ENCODE results near the gene CAPRIN2. TPM values are rescaled to one million over a fixed set of nuclear protein-coding genes. Genes with fewer than 3 reads are reported as not detected.

The CAPRIN2 gene
- total RNA-seq, 1 donor from 2014 or later, result 22.9 TPM

DNA sequence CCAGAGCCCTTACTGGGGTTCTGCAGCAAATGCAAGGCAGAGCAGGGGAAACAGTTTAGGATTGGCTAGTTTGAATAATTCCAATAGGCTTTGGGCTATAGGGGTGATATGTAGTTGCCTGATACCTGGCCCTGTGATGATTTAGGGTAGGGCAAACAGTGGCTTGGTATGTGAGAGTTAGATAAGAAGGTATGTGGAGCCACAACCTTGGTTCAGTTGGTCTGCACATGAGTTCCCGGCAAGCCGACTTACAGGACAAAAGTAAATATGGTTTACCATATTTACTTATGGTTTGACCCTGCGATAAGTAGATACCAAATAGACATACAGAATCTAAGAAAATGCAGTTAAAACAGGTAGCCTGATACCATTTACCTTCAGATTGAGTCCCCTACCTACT, 8.3 kb upstream of the CAPRIN2 start:
- no peak for DNase-seq (ENCODE audit: extremely low read depth, low read depth, low spot score)

DNA sequence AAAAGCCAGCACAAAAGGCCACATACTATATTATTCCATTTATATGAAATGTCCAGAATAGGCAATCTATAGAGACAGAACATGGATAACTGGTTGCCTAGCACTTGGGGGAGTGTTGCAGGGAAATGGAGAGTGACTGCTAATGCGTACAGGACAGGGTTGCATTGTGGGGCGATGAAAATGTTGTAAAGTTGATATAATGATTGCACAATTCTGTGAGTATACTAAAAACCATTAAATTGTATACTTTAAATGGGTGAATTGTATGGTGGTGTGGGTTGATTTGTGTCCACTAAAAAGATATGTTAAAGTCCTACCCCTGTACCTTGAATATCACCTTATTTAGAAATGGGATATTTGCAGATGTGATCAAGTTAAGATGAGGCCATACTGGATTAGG, 7.0 kb upstream of the CAPRIN2 start:
- DNase-seq (ENCODE audit: extremely low read depth, low read depth, low spot score), result no peak

DNA sequence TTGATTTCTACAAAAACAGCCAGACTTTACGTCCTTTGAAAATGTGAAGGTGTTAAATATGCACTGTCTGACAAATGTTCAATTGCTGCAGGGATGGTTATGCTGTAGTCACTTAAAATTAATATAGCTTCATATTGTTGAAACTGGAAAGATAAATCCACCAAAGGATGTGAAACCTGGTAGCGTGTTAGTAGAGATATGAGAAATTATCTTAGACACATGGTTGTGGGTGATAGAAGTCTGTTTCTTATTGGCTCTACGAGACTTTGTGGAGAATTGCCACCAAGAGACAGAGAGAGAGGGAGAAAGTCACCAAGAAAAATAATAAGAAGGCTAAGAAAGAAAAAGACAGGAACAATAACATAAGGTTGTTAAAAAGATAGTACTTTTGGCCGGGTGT, 2.6 kb upstream of the CAPRIN2 start:
- no peak for DNase-seq (ENCODE audit: extremely low read depth, low read depth, low spot score)

DNA sequence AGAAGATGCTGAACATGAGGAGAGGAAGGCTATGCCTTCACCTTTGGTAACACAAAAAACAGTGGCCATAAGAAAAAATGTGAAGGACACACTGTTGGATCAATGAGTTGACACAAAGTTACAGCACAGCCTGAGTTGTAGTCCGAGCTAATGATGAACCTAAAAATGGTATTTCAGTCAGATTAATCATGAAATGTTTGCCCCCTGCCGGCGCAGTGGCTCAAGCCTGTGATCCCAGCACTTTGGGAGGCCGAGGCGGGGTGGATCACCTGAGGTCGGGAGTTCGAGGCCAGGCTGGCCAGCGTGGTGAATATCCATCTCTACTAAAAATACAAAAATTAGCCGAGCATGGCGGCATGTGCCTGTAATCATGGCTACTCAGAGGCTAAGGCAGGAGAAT, 1.3 kb upstream of the CAPRIN2 start:
- no peak for DNase-seq (ENCODE audit: extremely low read depth, low read depth, low spot score)

DNA sequence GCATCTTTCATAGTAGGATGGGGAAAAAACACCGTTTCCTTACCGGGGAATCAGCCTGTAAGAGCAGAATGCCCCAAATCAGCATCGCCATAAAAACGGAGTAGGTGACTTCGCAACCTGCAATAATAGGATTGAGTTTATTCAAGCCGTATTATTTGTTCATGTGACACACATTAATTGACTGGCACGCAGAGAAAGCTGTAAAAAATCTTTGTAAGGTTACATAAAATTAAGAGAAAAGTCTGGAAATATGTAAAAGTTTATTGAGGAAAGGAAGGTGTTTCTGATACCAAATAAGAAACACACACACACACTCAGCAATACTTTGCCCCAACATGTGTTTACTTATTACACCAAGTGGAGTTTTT, 628 bp upstream of the CAPRIN2 start:
- no peak for DNase-seq (ENCODE audit: extremely low read depth, low read depth, low spot score)

DNA sequence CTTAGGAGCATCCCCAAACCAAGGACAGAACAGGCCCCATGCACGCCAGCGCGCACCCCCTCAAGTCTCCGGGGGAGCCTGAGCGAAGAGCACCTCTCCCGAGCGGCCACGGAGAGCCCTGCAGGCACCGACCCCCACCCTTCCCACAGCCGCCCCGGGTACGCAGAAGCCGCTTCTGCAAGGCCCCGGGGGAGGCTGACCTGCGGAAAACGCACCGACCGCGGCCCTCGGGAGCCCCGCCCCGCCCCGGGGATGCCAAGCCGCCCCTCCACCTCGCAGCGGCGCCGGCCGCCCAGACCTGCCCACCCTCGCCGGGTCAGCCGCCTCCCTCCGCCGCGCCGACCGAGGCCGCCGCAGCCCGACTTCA, 385 bp downstream of the CAPRIN2 start:
- DNase-seq (ENCODE audit: extremely low read depth, low read depth, low spot score), result no peak

DNA sequence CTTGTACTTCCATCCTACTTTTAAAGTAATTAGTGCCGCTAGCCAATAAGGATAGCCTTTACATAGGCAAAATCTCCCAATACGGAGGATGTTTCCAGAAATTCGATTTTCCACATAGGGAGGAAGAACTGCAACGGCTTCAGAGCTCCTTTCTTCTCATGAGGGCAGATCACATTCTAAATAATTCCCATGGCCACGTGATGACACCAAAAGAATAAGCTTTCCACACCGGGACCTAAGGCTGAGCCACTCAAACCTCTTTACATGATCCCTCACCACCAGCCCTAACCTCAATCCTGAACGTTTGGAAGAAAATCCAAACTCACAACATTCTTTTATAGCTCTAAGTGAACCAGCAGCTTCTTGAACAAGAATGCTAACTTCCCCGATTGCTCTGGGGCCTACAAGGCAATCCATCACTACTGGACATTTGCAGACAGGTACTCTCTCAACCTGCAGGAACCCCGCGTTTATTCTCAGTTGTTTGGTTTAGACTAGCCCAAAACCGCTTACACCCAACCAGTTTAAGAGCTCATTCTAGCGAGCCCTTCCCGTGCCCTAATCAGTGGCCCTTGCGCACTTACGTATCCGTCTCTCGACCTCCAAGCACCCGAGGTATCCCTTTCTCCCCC, 884 bp downstream of the CAPRIN2 start:
- DNase-seq (ENCODE audit: extremely low read depth, low read depth, low spot score), result no peak

DNA sequence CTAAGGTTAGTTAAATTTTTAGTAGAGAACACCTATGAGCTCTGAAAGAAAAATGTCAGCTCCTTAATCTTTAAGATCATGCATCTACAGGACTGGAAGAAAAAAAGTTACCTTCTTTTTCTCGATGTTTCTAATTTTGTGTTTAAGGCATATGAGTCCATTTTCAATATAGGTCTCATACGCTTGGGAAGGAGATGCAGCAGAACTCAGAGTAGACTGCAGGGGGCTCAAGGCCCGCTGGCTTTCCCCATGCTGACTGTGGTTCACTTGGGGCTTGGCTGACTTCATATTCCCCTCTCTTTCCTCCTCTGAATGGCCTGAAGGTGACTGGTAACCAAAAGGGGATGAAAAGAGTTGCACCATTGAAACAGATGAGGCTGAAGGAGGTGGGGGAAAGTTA, 1.5 kb downstream of the CAPRIN2 start:
- no peak for DNase-seq (ENCODE audit: extremely low read depth, low read depth, low spot score)

DNA sequence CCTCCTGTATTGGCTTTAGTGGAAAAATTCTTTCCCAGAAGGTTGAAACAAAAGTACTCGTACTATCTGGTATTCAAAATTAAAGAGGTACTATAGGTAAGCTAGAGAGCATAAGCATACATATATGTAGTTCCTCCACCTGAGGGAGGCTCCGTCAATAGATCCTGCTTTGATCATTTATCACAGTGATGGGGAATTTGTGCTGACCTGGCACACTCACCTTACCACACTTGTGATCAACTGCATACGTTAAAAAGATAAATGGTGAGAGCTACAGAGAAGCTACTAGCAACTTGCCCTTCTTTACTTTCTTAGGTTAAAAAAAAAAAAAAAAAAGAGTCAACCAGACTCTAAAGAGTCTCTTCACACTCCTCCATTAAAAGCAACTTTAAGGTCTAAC, 2.5 kb downstream of the CAPRIN2 start:
- DNase-seq (ENCODE audit: extremely low read depth, low read depth, low spot score), result no peak

DNA sequence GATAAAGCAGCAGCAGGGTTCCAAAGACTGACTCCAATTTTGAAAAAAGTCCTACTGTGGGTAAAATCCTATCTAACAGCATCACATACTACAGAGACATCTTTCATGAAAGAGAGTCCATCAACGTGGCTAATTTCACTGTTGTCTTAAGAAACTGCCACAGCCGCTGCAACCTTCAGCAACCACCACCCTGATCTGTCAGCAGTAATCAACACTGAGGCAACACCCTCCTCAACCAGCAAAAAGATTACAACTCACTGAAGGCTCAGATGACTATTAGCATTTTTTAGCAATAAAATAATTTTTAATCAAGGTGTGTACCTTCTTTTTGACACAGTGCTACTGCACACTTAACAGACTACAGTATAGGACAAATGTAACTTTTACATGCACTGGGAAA, 6.6 kb downstream of the CAPRIN2 start:
- DNase-seq (ENCODE audit: extremely low read depth, low read depth, low spot score), result no peak

DNA sequence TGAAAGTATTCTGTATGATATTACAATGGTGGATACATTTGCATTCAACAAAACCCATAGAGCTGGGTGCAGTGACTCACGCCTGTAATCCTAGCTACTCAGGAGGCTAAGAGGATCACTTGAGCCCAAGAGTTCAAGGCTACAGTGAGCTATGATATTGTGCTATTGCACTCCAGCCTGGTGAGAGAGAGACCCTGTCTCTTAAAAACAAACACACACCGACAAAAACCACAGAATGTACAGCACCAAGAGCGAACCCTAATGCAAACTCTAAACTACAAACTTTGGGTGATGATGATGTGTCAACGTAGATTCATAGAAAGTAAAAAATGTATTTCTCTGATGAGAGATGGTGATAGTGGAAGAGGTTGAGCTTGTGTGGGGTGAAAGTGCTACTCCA, 8.6 kb downstream of the CAPRIN2 start:
- no peak for DNase-seq (ENCODE audit: extremely low read depth, low read depth, low spot score)

DNA sequence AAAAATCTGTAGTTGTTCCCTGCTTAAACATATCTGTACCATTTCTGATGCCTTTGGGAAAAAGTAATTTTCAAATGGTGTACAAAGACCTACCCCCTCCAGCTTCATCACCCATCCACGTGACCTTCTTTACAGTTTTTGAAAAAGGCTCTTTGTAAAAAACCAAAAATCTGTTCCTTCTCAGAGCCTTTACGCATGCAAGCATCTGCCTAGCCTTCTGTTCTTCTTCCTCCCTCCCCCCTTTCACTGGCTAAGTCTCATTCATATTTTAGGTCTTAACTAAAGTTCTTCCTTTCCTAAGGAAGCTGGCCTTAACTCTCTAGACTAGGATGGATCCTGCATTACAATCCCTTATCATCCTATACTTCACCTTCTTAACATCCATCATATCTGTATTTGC, 10.4 kb downstream of the CAPRIN2 start:
- no peak for DNase-seq (ENCODE audit: extremely low read depth, low read depth, low spot score)

DNA sequence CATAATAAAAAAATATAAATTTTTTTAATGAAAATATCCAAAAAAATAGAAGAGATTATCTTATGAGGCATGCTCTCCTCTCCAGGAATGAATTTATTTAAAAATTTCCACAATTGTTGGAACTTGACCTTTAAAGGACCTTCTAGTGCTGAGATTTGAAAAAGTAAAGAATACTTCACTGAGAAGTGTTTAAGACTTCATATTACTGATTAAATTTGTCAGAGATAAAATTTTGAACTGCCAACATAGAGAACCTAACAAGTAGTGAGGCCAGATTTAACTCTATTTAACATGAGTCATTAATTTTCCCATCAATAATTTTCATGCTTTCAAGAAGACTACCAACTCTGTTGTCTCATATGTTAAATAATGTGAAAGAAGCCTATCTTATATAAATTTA, 14.5 kb downstream of the CAPRIN2 start:
- no peak for DNase-seq (ENCODE audit: extremely low read depth, low read depth, low spot score)

DNA sequence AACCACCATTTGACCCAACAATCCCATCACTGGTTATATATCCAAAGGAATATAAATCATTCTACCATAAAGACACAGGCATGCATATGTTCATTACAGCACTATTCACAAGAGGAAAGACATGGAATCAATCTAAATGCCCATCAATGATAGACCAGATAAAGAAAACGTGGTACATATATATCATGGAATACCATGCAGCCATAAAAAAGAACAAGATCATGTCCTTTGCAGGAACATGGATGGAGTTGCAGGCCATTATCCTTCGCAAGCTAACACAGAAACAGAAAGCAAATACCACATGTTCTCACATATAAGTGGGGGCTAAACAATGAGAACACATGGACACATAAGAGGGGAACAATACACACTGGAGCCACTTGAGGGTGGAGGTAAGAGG, 15.7 kb downstream of the CAPRIN2 start:
- DNase-seq (ENCODE audit: extremely low read depth, low read depth, low spot score), result no peak

DNA sequence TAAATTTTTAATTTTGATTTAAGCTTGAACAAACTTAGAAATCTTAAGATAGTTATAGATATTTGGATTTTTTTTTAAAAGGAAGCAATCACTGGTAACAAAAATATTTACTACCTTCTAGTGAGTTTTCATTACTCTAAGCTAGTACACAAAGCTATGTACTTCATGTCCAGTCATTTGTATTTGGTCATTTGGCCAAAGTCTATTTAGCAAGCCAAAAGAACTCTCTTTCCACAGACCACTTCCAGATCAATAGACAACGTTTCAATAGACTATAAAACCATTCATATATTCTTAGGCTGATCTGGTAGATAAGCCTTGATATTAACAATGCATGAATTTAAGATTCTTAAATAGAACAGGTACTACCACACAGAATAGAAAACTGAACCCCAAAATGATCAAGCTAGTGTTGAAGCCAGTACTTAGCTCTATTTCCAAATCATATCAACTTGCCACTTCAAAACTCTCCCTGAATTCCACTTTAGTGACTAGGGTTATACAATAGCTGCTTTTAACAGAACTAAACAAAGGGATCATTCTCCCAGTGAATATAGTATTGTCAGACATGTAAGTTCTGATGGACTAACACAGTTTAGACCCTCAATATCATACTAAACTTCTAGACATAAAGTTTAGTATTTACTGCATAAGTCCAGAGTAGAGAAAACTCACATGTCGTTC, 21.7 kb downstream of the CAPRIN2 start:
- no peak for DNase-seq (ENCODE audit: extremely low read depth, low read depth, low spot score)

DNA sequence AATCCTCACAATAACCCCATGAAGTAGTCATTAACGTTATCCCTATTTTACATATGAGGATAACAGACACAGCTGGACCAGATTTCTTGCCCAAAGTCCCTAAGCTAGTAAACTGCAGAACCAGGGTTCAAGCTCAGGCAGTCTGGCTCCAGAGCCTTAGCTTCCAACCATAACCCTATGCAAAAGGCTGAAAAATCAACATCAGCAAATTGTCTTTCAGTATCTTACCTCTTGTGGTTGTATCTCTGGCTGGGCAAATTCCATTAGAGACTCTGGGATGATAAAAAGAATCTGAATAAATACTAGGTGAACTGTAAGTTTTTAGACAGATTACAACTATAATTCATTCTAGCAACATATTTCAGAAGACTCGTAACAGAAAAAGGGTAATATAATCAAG, 24.7 kb downstream of the CAPRIN2 start:
- DNase-seq (ENCODE audit: extremely low read depth, low read depth, low spot score), result no peak

DNA sequence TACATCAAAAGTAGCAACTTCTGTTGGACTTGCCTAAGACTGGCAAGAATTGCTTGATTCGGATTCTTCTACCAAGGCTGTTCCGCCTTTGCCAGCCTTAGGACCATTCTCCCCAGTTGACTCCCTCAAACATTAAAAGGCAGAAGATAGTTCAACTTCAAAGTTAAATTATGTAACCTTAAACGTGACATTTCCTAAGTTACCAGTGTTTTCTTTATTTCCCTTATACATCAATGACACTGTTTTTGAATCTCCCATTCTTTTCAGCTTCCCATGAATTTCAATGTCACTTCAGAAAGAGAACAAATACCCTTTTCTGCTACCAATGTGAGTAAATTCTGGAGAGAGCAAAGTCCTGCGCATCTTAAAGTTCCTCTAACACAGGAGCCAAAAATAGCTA, 25.2 kb downstream of the CAPRIN2 start:
- DNase-seq (ENCODE audit: extremely low read depth, low read depth, low spot score), result no peak

DNA sequence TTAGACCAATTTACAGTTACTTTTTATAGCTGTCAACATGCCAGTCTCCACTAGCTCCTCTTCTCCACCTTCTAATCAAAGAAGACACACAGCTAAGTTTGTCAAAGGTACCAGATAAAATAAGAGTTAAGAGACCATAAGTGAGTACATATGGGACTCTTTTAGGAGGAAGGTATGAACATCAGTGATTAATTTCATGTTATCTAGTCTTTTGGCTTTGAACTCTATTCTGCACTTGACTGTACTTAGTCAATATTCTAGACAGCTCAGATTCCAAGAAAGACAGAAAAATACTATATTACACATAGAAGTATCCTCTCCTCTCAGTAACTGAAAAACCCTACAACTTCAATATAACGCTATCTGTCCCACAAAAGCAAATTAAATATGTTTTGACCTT, 28.1 kb downstream of the CAPRIN2 start:
- no peak for DNase-seq (ENCODE audit: extremely low read depth, low read depth, low spot score)

DNA sequence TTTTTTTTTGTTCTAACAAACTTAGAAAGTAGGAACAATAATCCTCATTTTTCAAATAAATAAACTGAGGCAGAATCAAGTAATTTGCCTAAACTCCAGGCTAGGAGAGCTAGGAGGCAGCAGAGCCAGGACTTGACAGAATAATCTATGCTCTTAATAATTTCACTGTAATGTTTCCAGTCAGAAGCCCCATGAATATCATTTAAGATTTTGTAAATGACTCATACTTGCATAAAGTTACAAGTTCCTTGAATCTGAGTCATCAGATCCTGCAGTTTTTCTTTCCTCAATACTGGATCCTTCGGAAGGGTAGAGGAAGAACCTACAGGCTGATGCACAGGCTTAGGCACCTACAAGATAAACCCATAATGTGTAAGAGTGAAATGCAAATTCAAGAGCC, 29.0 kb downstream of the CAPRIN2 start:
- peak; percentile 48 for DNase-seq (ENCODE audit: extremely low read depth, low read depth, low spot score)

DNA sequence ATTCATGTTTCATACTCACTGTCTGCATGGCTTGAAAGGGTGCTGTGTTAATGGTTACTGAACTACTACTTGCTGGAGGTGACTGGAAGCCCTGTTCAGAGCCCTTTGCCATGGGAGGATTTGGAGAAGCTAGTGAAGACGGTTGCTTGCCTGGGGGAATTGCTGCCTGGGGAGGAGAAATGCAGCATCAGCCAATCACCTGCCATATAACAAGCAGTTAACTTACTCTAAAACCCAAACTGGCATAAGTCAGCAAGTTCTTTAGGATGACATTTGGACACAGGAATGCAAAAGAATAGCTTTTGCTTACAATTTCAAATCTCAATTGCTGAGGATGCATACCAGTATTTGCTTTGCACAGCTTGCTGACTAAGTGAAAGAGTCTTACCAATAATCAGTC, 35.7 kb downstream of the CAPRIN2 start:
- DNase-seq (ENCODE audit: extremely low read depth, low read depth, low spot score), result no peak

DNA sequence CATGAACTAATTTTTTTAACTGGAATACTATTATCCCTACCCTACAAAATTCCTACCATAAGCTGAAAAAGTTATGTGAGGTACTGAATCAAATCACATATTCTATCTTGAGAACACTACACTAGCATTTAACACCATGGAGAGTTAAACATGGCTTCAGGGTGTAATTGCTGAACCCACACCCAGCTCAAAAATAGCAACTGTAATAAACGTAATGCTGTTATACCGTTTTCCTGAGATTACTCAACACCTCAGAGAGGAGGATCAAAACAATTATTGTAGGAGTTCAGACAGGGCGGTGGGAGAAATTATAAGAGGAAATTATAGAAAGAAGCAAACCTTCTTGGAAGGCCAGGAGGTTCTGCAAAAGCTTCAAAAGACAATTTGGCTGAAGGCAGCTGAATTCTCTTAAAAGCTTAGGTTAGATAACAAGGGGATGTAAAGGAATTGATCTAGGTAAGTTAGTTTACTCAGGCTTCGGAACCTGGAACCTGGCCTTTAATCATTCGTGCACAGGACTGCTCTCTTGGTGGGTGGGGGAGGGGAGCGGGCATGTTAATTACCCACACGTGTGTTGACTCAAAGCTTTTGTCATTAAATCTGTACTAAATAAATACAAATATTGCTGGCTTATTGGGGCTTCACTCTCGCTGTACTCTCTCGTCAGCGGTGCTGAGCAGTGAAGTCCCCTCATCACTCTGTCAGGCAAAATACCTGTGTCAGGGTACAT, 47.0 kb downstream of the CAPRIN2 start:
- DNase-seq (ENCODE audit: extremely low read depth, low read depth, low spot score), result no peak

DNA sequence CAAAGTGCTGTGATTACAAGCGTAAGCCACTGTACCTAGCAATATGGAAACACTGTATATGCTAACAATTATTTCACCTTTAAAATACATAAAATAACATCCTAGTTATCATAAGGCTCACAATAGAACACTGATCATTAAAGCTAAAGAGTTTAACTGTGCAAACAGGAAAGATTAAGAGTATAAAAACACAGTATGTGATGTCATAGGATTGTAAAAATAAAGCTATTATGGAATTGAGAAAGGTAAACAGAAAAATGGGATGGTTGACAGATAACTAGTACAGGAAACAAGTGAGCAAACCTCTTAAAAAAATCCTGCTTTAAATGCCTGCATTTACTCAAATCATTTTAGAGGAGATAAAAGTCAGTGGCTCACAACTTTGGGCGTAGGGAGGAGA, 48.3 kb downstream of the CAPRIN2 start:
- no peak for DNase-seq (ENCODE audit: extremely low read depth, low read depth, low spot score)

Measured in glomerular endothelial cell (primary cell).